Stimulated activated memory B cell treated with anti-CD40 and anti-IgM and Interleukin-4, amounts not matched to agents 10 μg/mL and 1 μg/mL and 100 μg/mL, for 72 hours (primary cell): ENCODE data around the gene KDR.

Experiments
- ATAC-seq: fragments of 150-1000 bp; cut with Tn5 transposase; 2 replicates; pipeline ENCODE4 v1.10.0; 2021
- H3K27ac Mint-ChIP-seq: one replicate; pipeline ENCODE4 v1.8.0; 2022; ENCODE audit warnings: mild to moderate bottlenecking, mixed read lengths
- H3K27me3 Mint-ChIP-seq: one replicate; pipeline ENCODE4 v1.8.0; 2022; ENCODE audit warnings: mixed read lengths
- H3K36me3 Mint-ChIP-seq: one replicate; pipeline ENCODE4 v1.8.0; 2022; ENCODE audit warnings: mixed read lengths
- H3K4me1 Mint-ChIP-seq: one replicate; pipeline ENCODE4 v1.8.0; 2022; ENCODE audit warnings: mixed read lengths
- H3K4me3 Mint-ChIP-seq: one replicate; pipeline ENCODE4 v1.8.0; 2022; ENCODE audit warnings: mild to moderate bottlenecking, moderate library complexity, mixed read lengths
- H3K9me3 Mint-ChIP-seq: one replicate; pipeline ENCODE4 v1.8.0; 2022; ENCODE audit warnings: mixed read lengths

The KDR gene

GRCh38 chr4:55099816-55100215, 25.6 kb downstream of the KDR start:
- no peak for ATAC-seq
- no peaks in the 10 kb centered on the region for H3K4me1 Mint-ChIP-seq
- no peak overlapping the region for H3K4me3 Mint-ChIP-seq
- no peak overlapping the region for H3K27ac Mint-ChIP-seq
- no peaks in the 10 kb centered on the region for H3K9me3 Mint-ChIP-seq
- H3K27me3 Mint-ChIP-seq, result no peaks in the 10 kb centered on the region
- H3K36me3 Mint-ChIP-seq, result no peaks in the 10 kb centered on the region

- Mint-ChIP-seq H3K27ac (no peak overlapping the region), H3K4me1 (no peaks in the 10 kb centered on the region), H3K4me3 (no peak overlapping the region), H3K9me3 (no peaks in the 10 kb centered on the region), H3K27me3 (no peaks in the 10 kb centered on the region), H3K36me3 (no peaks in the 10 kb centered on the region)
- ATAC-seq, result no peak
Observed at GRCh38 chr4:55098456-55099204, 26.8 kb downstream of the KDR start.

- ATAC-seq, result no peak
- Mint-ChIP-seq H3K27ac (no peak overlapping the region), H3K9me3 (no peaks in the 10 kb centered on the region), H3K36me3 (no peaks in the 10 kb centered on the region), H3K4me3 (no peak overlapping the region), H3K4me1 (no peaks in the 10 kb centered on the region), H3K27me3 (no peaks in the 10 kb centered on the region)
Observed at GRCh38 chr4:55096619-55097018, 28.8 kb downstream of the KDR start.

GRCh38 chr4:55096045-55096444, 29.4 kb downstream of the KDR start:
- H3K4me1 Mint-ChIP-seq, result no peaks in the 10 kb centered on the region
- H3K27me3 Mint-ChIP-seq, result no peaks in the 10 kb centered on the region
- H3K4me3 Mint-ChIP-seq, result no peak overlapping the region
- H3K9me3 Mint-ChIP-seq, result no peaks in the 10 kb centered on the region
- H3K36me3 Mint-ChIP-seq, result no peaks in the 10 kb centered on the region
- H3K27ac Mint-ChIP-seq, result no peak overlapping the region
- no peak for ATAC-seq

- Mint-ChIP-seq H3K4me3 (no peak overlapping the region), H3K4me1 (no peaks in the 10 kb centered on the region), H3K27me3 (no peaks in the 10 kb centered on the region), H3K9me3 (no peaks in the 10 kb centered on the region), H3K27ac (no peak overlapping the region), H3K36me3 (no peaks in the 10 kb centered on the region)
- no peak for ATAC-seq
Observed at GRCh38 chr4:55092504-55092903, 32.9 kb downstream of the KDR start.

GRCh38 chr4:55089916-55090315, 35.5 kb downstream of the KDR start:
- Mint-ChIP-seq H3K4me3 (no peak overlapping the region), H3K27ac (no peak overlapping the region), H3K9me3 (no peaks in the 10 kb centered on the region), H3K36me3 (no peaks in the 10 kb centered on the region), H3K27me3 (no peaks in the 10 kb centered on the region), H3K4me1 (no peaks in the 10 kb centered on the region)
- ATAC-seq, result no peak

- Mint-ChIP-seq H3K9me3 (no peaks in the 10 kb centered on the region), H3K27ac (no peak overlapping the region), H3K4me3 (no peak overlapping the region), H3K36me3 (no peaks in the 10 kb centered on the region), H3K27me3 (no peaks in the 10 kb centered on the region), H3K4me1 (no peaks in the 10 kb centered on the region)
- ATAC-seq, result no peak
Observed at GRCh38 chr4:55087913-55088260, 37.5 kb downstream of the KDR start.

GRCh38 chr4:55087009-55087912, 38.1 kb downstream of the KDR start:
- Mint-ChIP-seq H3K4me1 (no peaks in the 10 kb centered on the region), H3K27ac (no peak overlapping the region), H3K36me3 (no peaks in the 10 kb centered on the region), H3K9me3 (no peaks in the 10 kb centered on the region), H3K27me3 (no peaks in the 10 kb centered on the region), H3K4me3 (no peak overlapping the region)
- no peak for ATAC-seq

- Mint-ChIP-seq H3K9me3 (no peaks in the 10 kb centered on the region), H3K4me1 (no peaks in the 10 kb centered on the region), H3K27ac (no peak overlapping the region), H3K4me3 (no peak overlapping the region), H3K27me3 (no peaks in the 10 kb centered on the region), H3K36me3 (no peaks in the 10 kb centered on the region)
- no peak for ATAC-seq
Observed at GRCh38 chr4:55086578-55086977, 38.8 kb downstream of the KDR start.

GRCh38 chr4:55083735-55084134, 41.7 kb downstream of the KDR start:
- no peaks in the 10 kb centered on the region for H3K27me3 Mint-ChIP-seq
- no peak overlapping the region for H3K4me3 Mint-ChIP-seq
- no peaks in the 10 kb centered on the region for H3K4me1 Mint-ChIP-seq
- H3K36me3 Mint-ChIP-seq, result no peaks in the 10 kb centered on the region
- no peaks in the 10 kb centered on the region for H3K9me3 Mint-ChIP-seq
- no peak for ATAC-seq
- H3K27ac Mint-ChIP-seq, result no peak overlapping the region

- Mint-ChIP-seq H3K9me3 (no peaks in the 10 kb centered on the region), H3K27me3 (no peaks in the 10 kb centered on the region), H3K4me3 (no peak overlapping the region), H3K36me3 (no peaks in the 10 kb centered on the region), H3K4me1 (no peaks in the 10 kb centered on the region), H3K27ac (no peak overlapping the region)
- no peak for ATAC-seq
Observed at GRCh38 chr4:55082756-55083155, 42.6 kb downstream of the KDR start.

- Mint-ChIP-seq H3K27ac (no peak overlapping the region), H3K4me1 (no peaks in the 10 kb centered on the region), H3K4me3 (no peak overlapping the region), H3K36me3 (no peaks in the 10 kb centered on the region), H3K27me3 (no peaks in the 10 kb centered on the region), H3K9me3 (no peaks in the 10 kb centered on the region)
- ATAC-seq, result no peak
Observed at GRCh38 chr4:55080174-55080865, 45.1 kb downstream of the KDR start.

- no peaks in the 10 kb centered on the region for H3K27me3 Mint-ChIP-seq
- H3K9me3 Mint-ChIP-seq, result no peaks in the 10 kb centered on the region
- no peak overlapping the region for H3K27ac Mint-ChIP-seq
- H3K36me3 Mint-ChIP-seq, result no peaks in the 10 kb centered on the region
- no peak for ATAC-seq
- no peaks in the 10 kb centered on the region for H3K4me1 Mint-ChIP-seq
- H3K4me3 Mint-ChIP-seq, result no peak overlapping the region
Observed at GRCh38 chr4:55079451-55080173, 45.8 kb downstream of the KDR start.

- Mint-ChIP-seq H3K4me3 (no peak overlapping the region), H3K36me3 (no peaks in the 10 kb centered on the region), H3K27me3 (no peaks in the 10 kb centered on the region), H3K27ac (no peak overlapping the region), H3K9me3 (no peaks in the 10 kb centered on the region), H3K4me1 (no peaks in the 10 kb centered on the region)
- ATAC-seq, result no peak
Observed at GRCh38 chr4:55078987-55079386, 46.4 kb downstream of the KDR start.

GRCh38 chr4:55077577-55077976, 47.8 kb downstream of the KDR start:
- no peak overlapping the region for H3K27ac Mint-ChIP-seq
- no peaks in the 10 kb centered on the region for H3K36me3 Mint-ChIP-seq
- ATAC-seq, result peak; percentile 55
- H3K4me3 Mint-ChIP-seq, result no peak overlapping the region
- H3K4me1 Mint-ChIP-seq, result no peaks in the 10 kb centered on the region
- no peaks in the 10 kb centered on the region for H3K9me3 Mint-ChIP-seq
- H3K27me3 Mint-ChIP-seq, result no peaks in the 10 kb centered on the region
